Left renal pelvis (tissue), 4 donors: ENCODE results near the gene BST2. TPM values are rescaled to one million over a fixed set of nuclear protein-coding genes. Genes with fewer than 3 reads are reported as not detected.

Source experiments
- DNase-seq, 4 donors: peaks; one replicate each; pipeline ENCODE4 v3.0.0-alpha.2; 2013; ENCODE audit warnings: low read depth in 4 of 4, low spot score in 3 of 4
- polyA plus RNA-seq, 4 donors: library from polyadenylated mRNA; unstranded; fragments of 120-200 nt; gene quantifications; one replicate each; pipeline ENCODE4 v1.2.1, GENCODE V29; 2013; ENCODE audit not compliant: insufficient read length in 4 of 4

Gene BST2
- 100 to 1,000 TPM in 3 of 4 donors, 10 to 100 TPM in 1; 58.8 to 143 (median 105) TPM for polyA plus RNA-seq

- DNase-seq, result no peak
Measured at GRCh38 chr19:17405250-17406045, at the start of gene BST2. Gene BST2, minus strand, starts transcription at chr19:17405630. Its CDS starts 55 bp downstream, at chr19:17405575.

- DNase-seq, result no peak
Measured at GRCh38 chr19:17454576-17455071, 49.2 kb upstream of the BST2 start.

- DNase-seq, result no peak
Measured at GRCh38 chr19:17451820-17452219, 46.4 kb upstream of the BST2 start.

GRCh38 chr19:17450264-17451075 is 45.0 kb upstream of the BST2 start:
- DNase-seq, result no peak

GRCh38 chr19:17448131-17448967 is 42.9 kb upstream of the BST2 start, which contains the start of gene TMEM221:
Gene TMEM221, minus strand, starts transcription at chr19:17448668. Its CDS starts 206 bp downstream, at chr19:17448462.
- DNase-seq, result no peak

GRCh38 chr19:17447704-17448130 is 42.3 kb upstream of the BST2 start:
- no peak for DNase-seq

GRCh38 chr19:17445526-17446165 is 40.2 kb upstream of the BST2 start:
- no peak for DNase-seq

GRCh38 chr19:17441241-17442021 is 36.0 kb upstream of the BST2 start:
- no peak for DNase-seq

GRCh38 chr19:17436874-17437267 is 31.4 kb upstream of the BST2 start:
- DNase-seq, result no peak

- DNase-seq, result no peak
Measured at GRCh38 chr19:17436094-17436873, 30.9 kb upstream of the BST2 start.

- DNase-seq, result no peak
Measured at GRCh38 chr19:17435218-17435617, 29.8 kb upstream of the BST2 start.

GRCh38 chr19:17431417-17431816 is 26.0 kb upstream of the BST2 start:
- DNase-seq, result no peak

GRCh38 chr19:17429641-17430113 is 24.2 kb upstream of the BST2 start:
- no peak for DNase-seq

GRCh38 chr19:17424743-17425365 is 19.4 kb upstream of the BST2 start:
- no peak for DNase-seq

GRCh38 chr19:17423429-17424208 is 18.2 kb upstream of the BST2 start:
- no peak for DNase-seq

GRCh38 chr19:17421942-17422341 is 16.5 kb upstream of the BST2 start:
- DNase-seq, result no peak

- no peak for DNase-seq
Measured at GRCh38 chr19:17420475-17420924, 15.1 kb upstream of the BST2 start.
